NOMO-1 (cell line): ENCODE measurements around the gene USP34.
"Not testable (repeated sequence)": the region's sequence is repeated elsewhere in the genome, so short reads cannot be mapped to it uniquely, and the experiment has no call there.

ENCODE experiments used
- DNase-seq, 2 experiments: peaks; one replicate each; lab custom pipeline; 2025; ENCODE audit not compliant: unreplicated experiment in 2 of 2; lab: John Stamatoyannopoulos, UW

Gene USP34

GRCh38 chr2:61426267-61426897, 44.5 kb downstream of the USP34 start:
- DNase-seq = peak; percentile 59 to 65

GRCh38 chr2:61425605-61426155, 45.2 kb downstream of the USP34 start:
- DNase-seq = no peak

GRCh38 chr2:61423714-61424113, 47.2 kb downstream of the USP34 start:
- DNase-seq = no peak

- no peak for DNase-seq
These were observed 49.3 kb downstream of the USP34 start for GRCh38 chr2:61421611-61422010.

- DNase-seq = peak in 1 of 2 experiments; percentile 40
These were observed 49.8 kb downstream of the USP34 start for GRCh38 chr2:61420991-61421544.

GRCh38 chr2:61419570-61419969, 51.3 kb downstream of the USP34 start:
- DNase-seq = no peak

GRCh38 chr2:61419129-61419528, 51.8 kb downstream of the USP34 start:
- DNase-seq = no peak

- DNase-seq = no peak
These were observed 53.8 kb downstream of the USP34 start for GRCh38 chr2:61416871-61417645.

GRCh38 chr2:61415265-61415664, 55.6 kb downstream of the USP34 start:
- DNase-seq = no peak

GRCh38 chr2:61414674-61415073, 56.2 kb downstream of the USP34 start:
- no peak for DNase-seq

GRCh38 chr2:61411109-61411508, 59.8 kb downstream of the USP34 start:
- no peak for DNase-seq

GRCh38 chr2:61410185-61410584, 60.7 kb downstream of the USP34 start:
- no peak for DNase-seq

GRCh38 chr2:61405813-61406212, 65.1 kb downstream of the USP34 start:
- no peak for DNase-seq

GRCh38 chr2:61404438-61404837, 66.4 kb downstream of the USP34 start:
- DNase-seq = no peak

GRCh38 chr2:61398413-61398812, 72.5 kb downstream of the USP34 start:
- no peak for DNase-seq

- DNase-seq = no peak
These were observed 74.9 kb downstream of the USP34 start for GRCh38 chr2:61396005-61396404.

GRCh38 chr2:61387588-61387987, 83.3 kb downstream of the USP34 start:
- DNase-seq = not testable (repeated sequence)

GRCh38 chr2:61380882-61381197, 90.0 kb downstream of the USP34 start:
- not testable (repeated sequence) for DNase-seq

- no peak for DNase-seq
These were observed 90.6 kb downstream of the USP34 start for GRCh38 chr2:61380056-61380881.

- DNase-seq = no peak
These were observed 91.4 kb downstream of the USP34 start for GRCh38 chr2:61379521-61379920.

GRCh38 chr2:61378281-61378680, 92.6 kb downstream of the USP34 start:
- no peak for DNase-seq
